ENCODE measurements around the gene ITGB5.
"Not testable (repeated sequence)": the region's sequence is repeated elsewhere in the genome, so short reads cannot be mapped to it uniquely, and the experiment has no call there.

Gene ITGB5

GRCh38 chr3:124812291-124813265 lies 74.6 kb downstream of the ITGB5 start:
- peak; percentile 22 for DNase-seq

GRCh38 chr3:124811436-124811835 lies 75.7 kb downstream of the ITGB5 start:
- no peak for DNase-seq

GRCh38 chr3:124810970-124811369 lies 76.2 kb downstream of the ITGB5 start:
- DNase-seq, result no peak

- no peak for DNase-seq
Measured at GRCh38 chr3:124809039-124809438, 78.1 kb downstream of the ITGB5 start.

DNA sequence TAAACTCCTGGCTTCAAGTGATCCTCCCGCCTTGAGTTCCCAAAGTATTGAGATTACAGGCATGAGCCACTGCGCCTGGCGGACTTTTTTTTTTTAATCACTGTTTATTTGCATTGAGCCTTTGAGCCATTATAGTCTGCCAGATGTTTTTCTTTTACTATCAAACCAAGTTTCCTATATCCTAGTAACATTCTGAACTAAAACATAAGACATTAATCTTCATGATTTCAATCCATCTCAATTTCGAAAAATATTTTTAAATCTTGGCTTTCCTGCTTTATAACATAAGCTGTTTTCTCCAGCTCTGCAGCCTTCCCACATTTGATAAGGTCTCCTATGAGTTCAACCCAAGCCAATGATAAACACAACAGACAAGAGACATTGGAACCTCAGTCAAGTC lies 81.5 kb downstream of the ITGB5 start:
- no peak for DNase-seq

DNA sequence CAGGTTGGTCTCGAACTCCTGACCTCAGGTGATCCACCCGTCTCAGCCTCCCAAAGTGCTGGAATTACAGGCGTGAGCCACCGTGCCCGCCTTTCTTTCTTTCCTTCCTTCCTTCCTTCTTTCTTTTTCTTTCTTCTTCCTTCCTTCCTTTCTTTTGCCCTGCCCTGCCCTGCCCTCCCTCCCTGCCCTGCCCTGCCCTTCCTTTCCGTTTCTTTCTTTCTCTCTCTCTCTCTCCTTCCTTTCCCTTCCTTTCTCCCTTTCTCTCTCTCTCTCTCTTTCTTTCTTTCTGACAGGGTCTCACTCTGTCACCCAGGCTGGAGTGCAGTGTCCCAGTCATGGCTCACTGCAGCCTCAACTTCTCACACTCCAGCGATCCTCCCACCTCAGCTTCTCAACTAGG lies 82.3 kb downstream of the ITGB5 start:
- no peak for DNase-seq

DNA sequence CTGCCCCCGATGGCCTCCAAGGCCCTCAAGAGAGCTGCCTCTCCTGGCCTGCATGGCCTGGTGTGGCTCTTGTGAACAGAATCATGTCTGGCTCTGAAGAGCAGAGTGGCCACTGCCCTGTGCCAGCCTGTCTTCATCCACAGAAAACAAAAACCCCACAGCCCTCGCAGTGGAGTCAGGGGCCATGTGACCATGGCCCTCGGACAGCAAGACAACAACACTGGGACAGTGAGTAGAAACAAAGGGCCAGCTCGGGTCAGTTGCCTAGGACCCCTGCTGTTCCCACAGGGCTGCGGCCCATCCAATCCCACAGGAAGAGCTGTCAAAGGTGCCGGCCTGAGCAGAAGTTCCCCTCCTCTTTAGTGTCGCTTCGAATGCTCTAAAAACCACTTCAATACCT lies 84.5 kb downstream of the ITGB5 start:
- DNase-seq, result no peak

DNA sequence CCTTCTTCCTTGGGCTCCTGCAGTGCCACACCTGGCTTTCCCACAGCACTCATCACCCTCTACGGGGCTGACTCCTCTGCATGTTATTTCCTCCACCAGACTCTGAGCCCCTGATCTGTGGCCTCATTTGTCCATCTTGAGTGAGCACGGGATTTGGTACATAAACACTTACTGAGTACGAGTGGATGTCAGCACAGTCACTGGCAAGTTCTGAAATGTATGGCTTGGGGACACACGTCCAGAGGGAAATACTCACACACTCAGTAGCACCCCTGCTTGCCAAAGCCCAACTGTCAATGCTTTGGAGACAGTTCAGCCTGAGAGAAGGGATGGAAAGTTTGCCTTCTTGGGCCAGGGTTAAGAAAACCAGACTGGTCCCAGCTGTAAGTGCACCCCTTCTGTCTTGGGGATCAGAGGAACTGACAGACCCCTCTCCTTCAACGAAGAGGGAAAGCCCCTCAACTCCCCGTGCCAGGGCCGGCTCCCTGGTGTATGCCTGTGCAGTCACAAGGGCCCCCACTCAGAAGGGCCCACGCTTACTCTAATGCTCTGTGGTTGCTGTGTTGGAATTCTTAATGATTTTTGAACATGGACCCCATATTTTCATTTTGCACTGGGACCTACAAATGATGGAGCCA lies 85.0 kb downstream of the ITGB5 start:
- DNase-seq, result no peak

DNA sequence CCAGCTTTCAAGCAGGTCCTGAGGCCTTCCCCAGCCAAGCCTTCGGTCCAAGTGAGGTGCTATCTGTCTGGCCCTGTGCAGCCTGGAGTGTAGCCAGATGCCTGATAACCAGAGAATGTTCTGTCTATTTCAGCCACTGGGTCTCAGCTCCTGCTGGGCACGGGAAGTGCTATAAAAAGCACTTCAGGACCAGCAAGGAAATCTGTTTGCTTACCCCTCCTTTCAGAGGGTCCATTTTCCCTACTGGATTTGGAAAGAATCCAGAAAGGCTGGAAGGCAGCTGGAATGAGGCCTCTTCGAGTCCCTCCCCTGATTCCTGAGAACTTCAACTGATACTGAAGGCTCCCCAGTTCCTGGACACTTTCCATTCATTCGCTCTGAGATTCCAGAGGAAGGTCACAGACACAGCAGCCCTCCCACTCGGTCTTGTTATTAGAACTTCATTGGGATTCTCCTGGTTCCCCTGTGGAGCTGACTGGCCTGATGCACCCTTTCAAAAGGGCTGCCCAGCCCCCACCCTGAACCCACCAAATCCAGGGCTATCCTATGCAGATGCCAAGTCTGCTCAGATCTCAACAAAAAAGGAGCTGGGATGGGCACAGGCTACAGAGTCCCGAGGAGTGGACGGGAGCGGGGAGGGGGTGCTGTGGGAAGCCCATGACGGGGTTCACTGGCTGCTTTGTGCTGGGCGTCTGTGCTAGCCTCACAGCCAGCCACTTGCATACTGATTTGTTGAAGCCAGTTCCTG lies 86.5 kb downstream of the ITGB5 start:
- no peak for DNase-seq

GRCh38 chr3:124800076-124800475 lies 87.1 kb downstream of the ITGB5 start:
- no peak for DNase-seq

GRCh38 chr3:124799676-124800075 lies 87.5 kb downstream of the ITGB5 start:
- no peak for DNase-seq

DNA sequence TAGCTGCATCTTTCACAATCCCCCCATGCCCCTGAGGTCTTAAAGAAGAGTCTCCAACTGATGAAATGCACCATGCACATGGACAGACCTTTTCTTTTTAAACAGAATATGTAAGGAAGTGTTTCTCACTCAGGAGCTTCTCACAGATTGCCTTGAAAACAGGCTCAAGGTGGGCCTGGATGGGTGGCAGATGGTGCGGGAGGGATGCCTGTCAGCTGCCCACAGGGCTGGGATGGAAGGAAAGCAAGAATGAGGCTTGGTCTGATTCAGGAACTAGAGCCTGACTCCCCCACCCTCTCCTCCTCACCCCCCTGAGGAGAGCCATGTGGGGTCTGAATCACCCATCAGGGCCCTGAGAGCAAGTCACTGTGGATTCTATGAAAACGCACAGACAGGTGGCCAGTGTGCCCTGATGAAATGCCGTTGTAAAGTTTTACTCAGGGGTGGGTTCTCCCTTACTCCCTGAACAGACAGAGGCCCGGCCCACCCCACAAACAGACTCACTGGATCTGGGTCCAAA lies 89.7 kb downstream of the ITGB5 start:
- no peak for DNase-seq

- DNase-seq, result no peak
Measured at GRCh38 chr3:124796477-124796876, 90.7 kb downstream of the ITGB5 start.

DNA sequence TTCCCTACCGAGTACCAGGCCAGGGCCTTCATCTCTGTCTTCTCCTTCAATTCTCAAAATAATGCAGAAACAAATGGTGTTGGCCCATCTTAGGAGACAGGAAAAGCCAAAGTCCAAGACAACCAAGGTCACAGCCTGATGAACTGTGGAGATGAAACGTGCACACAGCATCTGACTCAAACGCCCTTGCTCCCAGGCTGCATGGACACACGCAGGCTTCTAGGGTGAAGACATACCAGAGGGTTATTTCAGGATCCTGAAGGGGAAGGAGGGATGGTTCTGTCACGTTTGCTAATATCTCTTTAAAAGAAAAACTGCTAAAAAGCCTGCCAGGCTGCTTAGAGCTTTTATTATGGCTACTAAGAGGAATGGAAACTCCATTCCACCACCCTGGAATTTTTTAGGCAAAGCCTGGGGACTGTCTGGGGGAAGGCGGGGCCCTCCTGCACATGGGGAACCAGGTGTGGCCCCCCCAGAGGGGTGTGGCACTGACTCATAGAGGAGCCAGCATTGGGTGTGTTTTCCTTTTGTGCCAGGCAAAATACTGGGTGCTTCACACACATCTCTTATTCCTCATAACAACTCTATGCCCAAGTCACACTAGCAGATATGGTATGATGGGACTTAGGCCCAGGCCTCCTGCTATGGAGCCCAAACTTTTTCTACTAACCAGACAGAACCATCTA lies 94.0 kb downstream of the ITGB5 start:
- DNase-seq, result no peak

DNA sequence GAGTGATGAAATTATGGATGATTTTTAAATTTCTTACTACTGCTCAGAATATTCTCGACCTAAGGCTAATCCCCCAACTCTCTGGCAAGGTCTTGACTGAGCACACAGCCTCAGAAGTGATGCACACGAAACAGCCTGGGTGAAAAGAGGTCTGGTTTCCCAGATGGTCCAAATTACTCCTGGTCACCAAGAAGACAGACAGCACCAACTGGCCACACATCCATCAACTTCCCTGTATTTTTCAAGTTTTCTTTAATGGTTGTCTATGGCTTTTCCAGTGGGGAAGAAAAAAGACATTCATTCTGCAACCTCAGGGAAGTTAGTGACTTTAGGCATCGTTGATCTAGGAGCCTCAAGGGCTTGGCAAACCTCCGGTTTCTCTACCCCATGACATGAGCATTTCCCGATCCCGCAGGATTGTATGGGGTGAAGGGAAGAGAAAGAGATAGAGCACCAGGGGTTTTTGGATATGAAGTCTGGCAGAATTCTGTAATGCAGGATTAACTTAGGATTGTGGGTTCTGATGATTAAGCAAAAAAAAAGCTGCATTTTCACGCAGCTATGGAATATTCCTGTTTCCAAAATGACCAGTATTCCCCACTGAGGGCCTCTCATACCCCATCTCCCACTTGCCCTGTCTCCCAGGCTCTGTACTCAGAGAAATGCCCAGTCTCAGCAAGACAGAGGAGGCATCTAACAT lies 94.7 kb downstream of the ITGB5 start:
- no peak for DNase-seq

DNA sequence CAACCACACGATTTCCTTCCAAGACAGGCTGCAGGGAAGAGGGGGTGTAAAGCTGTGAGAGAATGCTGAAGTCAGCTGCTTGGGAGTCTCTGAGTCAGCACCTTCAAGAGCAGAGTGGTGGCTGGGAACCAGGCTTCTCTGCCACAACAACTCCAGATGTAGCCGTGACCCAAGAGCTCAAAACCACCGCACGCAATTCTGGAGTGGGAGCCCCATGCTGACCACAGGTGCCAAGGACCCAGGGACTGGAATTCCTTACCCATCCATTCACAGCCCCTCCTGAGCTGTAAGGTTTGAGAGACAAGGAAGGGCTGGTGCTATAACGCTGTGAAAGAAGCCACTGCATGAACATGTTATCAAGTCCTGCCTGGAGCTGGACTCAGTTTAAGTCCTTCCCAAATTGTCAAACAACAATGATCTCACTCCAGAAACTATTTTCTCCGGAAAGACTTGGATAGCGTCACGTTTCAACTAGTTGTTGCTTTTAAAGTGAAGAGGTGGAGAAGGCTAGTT lies 95.5 kb downstream of the ITGB5 start:
- peak; percentile 12 for DNase-seq

- no peak for DNase-seq
Measured at GRCh38 chr3:124791142-124791541, 96.0 kb downstream of the ITGB5 start.

GRCh38 chr3:124789103-124789502 lies 98.1 kb downstream of the ITGB5 start:
- not testable (repeated sequence) for DNase-seq

DNA sequence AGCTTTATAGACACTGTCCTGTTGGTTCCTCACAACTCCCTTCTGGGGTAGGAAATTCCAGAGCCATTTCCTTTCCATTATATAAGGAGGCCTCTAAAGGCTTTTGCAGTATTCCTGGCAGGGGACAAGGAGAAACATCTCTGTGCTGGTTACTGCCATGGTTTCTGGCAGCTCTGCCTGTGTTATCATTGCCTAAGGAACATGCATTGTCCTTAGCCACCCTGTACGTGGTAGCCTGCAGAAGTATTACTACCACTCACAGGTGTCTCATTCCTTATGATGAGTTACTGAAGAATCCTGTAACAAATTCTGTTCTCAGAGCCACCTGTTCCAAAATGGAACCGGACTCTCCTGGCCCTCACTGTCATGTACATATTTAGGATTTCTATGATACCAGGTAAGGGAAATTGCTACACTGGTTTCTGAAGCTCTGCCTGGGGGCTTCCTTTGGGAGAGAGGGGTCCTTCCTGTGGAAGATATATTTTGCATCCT lies 98.9 kb downstream of the ITGB5 start:
- no peak for DNase-seq

DNA sequence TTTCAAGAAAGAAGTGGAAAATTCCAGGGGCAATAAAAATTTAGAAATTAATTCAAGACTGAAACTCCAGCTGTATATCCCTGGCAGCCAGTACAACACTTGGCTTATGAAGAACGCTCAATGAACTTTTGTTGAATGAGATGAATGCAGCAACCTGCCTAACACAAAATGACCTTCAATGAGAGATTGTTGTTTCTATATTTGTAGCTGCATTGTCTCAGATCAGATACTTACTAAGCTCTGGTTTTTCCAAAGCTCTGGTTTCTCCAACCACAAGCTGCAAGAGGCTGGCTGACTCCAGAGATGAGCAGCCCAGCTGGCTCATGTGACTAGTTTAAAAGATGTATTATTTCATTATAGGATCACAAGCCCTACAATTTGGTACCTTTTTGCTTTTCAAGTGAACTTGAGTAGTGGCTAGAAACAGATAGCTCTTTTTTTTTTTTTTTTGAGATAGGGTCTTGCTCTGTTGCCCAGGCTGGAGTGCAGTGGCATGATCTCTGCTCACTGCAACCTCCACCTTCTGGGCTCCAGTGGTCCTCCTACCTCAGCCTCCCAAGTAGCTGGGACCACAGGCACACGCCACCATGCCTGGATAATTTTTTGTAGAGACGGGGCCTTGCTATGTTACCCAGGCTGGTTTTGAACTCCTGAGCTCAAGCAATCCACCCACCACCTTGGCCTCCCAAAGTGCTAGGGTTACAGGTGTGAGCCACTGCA lies 99.5 kb downstream of the ITGB5 start:
- peak; percentile 15 for DNase-seq

Data from activated CD4-positive, alpha-beta T cell treated with anti-CD3 and anti-CD28 coated beads, Interleukin-2, amount 50 U/mL, for 16 hours (primary cell).